HG03460 (cell line): ENCODE results near the gene PGBD5.

Experiments
- ATAC-seq: cut with Tn5 transposase; IDR thresholded peaks from one replicate; pipeline ENCODE4 v1.9.1; 2021; ENCODE audit not compliant: unreplicated experiment

Gene PGBD5

GRCh38 chr1:230398856-230399255, 27.3 kb downstream of the PGBD5 start:
- ATAC-seq = no peak

DNA sequence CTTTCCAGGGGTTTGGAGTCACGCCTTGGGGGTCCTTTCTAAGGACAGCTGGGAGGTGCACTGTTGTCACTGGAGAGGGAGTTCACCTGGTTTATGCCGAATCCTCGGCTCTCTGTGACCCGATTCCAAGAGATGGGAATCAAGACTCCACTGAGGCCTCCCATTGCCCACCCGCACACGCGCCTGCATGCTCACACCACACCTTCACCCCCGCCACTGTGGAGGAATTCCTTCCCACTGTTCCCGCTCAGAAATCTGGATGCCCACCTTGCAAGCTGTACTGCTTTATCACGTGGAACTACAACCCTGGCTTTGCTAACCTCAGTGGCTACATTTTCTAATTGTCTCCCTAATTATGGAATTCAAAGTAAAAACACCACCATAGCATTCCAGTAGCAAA, 29.2 kb downstream of the PGBD5 start:
- no peak for ATAC-seq

- no peak for ATAC-seq
Observed at GRCh38 chr1:230395932-230396331, 30.2 kb downstream of the PGBD5 start.

DNA sequence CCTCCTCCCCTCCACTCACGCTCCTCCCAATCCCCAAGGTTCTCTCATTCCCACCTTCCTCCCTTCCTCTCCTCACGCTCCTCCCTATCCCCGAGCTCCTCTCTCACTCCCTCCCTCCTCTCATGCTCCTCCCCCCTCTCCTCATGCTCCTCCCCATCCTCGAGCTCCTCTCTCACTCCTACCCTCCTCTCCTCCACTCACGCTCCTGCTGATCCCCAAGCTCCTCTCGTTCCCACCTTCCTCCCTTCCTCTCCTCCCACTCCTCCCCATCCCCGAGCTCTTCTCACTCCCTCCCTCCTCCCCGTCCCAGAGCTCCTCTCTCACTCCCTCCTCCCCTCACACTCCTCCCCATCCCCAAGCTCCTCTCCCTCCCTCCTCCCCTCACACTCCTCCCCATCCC, 31.4 kb downstream of the PGBD5 start:
- ATAC-seq = no peak

- no peak for ATAC-seq
Observed at GRCh38 chr1:230394134-230394533, 32.0 kb downstream of the PGBD5 start.

- ATAC-seq = no peak
Observed at GRCh38 chr1:230393722-230394121, 32.4 kb downstream of the PGBD5 start.

DNA sequence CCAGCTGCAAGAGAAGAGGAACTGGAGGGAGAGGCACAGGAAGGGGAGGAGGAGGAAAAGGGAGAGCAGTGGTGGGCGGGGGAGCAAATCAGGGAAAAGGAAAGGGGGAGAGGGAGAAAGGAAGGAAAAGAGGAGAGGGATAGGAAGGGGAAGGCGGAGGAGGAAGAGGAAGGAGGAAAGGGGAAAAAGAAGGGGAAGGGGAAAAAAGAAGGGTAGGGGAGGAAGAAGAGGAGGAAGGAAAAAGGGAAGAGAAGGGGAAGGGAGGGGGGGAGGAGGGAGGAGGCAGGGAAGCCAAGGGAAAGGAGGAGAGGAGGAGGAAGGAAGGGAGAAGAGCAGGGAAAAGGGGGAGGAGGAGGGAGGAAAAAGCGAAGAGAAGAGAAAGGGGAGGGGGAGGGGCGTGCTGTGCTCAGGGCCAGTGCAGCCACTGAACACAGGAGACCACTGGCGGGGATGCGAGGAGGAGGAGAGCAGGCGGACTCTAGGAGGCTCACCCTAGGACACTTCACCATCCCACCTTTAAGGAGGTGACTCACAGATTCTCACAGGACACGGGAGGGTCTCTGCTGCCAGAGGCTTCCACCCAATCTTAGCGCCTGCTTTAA, 33.1 kb downstream of the PGBD5 start:
- no peak for ATAC-seq

DNA sequence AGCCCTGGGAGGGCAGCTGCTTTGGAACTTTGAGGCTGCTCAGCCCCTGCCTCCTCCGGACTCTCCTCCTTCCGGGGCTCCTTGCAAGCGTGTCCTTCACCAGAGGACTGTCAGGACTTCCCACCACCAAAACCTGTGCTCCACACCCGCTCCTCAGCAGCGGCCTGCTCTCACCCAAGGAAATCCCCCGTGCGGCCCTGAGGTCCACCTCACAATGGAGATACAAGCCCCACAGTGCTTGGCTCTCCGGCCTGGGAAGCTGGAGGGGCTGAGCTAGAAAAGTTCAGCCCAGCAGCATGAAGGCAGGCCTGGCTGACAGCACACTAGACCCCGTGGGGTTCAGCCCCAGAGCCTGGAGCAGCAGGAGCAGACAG, 33.6 kb downstream of the PGBD5 start:
- no peak for ATAC-seq

DNA sequence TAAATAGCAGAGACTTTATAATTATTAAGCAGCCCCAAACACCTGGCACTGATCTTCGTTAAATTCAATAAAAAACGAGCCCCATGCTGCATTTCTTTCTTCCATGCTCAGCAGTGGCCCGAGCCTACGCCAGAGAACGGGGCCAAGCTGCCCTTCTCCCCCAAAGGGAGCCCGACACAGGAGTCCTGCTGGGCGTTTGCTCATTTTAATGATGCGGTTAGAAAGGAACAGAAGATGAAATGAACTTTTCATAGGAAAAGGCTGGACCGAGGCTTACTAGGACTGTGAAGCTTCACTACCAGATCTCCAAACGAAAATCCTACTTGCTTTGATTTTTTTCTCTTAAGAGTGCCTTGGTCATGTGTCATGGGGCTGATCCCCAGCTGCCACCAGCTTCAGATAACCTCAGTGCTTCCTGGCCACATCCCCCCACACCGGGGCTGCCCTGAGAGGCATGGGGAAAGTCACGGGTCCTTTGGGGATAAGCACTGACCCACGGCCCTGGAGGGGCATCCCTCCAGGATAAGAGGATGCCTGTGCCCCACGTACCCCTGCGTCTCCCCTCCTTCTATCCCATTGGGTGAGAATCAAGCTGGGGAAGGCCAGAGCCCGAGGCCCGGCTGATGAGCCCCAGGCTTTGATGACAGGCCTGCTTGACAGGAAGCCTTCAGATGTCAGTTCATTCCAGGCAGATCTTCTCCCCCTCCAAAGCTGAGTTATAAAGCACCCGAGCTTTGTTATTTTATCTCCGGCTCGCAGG, 34.2 kb downstream of the PGBD5 start:
- ATAC-seq = no peak

GRCh38 chr1:230390371-230390770, 35.8 kb downstream of the PGBD5 start:
- no peak for ATAC-seq

- no peak for ATAC-seq
Observed at GRCh38 chr1:230387876-230388275, 38.3 kb downstream of the PGBD5 start.

GRCh38 chr1:230387296-230387695, 38.8 kb downstream of the PGBD5 start:
- ATAC-seq = no peak

DNA sequence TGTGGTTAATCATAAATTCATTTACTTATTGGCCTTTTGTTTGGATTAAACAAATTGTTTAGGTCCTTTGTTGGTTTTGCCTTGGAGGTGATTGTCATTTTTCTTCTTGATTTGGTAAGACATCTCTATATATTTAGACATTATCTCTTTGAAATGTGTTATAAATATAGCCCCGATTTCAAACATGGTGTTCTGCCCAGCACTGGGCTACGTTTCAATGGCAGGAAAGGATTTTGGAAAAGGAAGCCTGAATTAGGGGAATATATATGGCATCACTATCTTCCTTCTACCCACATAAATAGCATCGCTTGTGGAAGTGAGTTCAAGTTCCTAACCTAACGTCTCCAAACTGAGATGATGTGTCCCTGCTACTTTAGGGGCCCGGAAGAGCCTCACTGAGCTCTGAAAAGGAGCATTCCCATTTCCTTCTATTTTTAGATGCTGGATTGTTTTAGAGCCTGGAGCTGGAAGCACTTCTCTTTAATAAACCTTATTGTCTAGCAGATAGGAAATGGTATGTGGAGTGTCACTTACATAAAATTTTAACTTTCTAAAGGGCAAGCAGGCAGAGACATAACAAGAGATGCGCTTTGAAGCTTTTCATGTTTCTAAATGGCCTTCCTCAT, 39.4 kb downstream of the PGBD5 start:
- ATAC-seq = no peak

DNA sequence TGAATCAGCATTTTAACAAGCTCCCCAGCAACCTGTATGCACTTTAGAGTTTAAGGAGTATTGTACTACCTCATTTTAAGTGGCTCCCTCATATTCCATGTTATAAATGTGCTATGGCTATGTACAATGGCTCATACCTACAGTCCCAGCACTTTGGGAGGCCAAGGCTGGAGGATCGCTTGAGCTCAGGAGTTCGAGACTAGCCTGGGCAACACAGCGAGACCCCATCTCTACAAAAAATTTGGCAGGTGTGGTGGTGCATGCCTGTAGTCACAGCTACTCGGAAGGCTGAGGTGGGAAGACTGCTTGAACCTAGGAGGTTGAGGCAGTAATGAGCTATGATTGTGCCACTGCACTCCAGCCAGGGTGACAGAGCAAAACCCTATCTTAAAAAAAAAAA, 40.2 kb downstream of the PGBD5 start:
- no peak for ATAC-seq

DNA sequence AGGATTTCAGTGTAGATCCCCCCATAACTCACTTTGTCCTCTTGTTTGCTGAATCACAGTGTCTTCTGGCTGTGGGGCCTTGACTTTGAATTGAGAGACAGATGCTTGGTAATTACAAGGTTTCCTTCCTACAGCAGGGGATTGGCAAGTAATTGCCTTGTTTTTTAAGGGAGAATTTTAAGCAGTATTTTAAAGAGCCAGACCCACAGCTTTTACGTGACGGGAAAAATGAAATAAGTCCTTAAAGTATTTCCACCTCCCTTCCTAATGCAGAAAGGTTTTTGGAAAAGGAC, 41.0 kb downstream of the PGBD5 start:
- ATAC-seq = no peak

GRCh38 chr1:230384380-230385157, 41.6 kb downstream of the PGBD5 start:
- ATAC-seq = no peak

DNA sequence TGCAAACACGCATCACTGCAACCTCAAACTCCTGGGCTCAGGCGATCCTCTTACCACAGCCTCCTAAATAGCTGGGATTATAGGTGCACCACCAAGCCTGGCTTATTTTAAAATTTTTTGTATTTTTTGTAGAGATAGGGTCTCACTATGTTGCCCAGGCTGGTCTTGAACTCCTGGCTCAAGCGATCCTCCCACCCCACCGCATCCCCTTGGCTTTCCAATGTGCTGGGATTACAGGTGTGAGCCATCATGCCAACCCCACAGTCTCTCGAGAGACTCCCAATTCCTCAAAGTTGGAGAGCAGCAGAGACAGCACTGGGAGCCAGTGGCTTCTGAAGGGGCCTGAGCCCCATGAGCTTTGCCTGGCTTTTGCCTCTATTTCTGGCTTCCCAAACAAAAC, 42.7 kb downstream of the PGBD5 start:
- ATAC-seq = no peak

DNA sequence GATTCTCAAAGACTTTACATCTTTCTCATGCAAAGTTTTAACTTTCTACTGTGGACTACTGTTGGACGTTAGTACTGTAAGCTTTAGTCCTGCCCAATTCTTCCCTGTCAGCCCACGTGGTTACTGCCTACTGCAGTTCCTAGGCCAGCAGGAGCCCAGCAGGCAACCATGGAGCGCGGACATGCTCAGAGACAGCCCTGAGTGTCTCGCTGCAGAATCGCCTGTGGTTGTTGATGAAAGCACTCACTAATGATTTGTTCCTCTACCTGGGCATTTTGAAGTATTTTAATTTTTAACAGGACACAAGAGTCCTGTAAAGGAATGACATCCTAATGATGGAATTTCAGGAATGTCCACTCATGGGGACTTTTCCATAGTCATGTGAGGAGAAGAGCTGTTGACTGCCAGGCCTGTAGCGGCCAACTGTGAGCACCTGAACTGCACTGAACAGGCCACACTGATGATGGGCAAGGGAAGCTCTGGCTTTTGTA, 44.1 kb downstream of the PGBD5 start:
- no peak for ATAC-seq

DNA sequence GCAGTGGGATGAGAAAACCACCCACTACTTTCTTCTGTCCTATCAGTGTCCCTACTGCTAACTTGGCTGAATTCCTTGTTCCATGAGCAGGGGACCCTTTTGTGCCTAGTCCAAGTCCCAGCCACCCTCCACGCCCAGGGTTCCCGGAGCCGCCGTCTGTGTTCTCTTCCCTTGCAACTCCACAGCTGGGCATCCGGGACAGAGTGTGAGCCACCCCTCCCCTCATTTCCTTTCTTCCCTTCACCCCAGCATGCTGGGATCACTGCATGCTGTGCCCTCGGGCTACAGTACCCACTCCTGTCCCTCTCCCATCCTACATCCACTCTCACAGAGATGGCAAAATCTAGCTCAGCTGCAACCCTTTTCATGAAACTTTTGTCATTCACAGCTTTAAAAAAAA, 44.5 kb downstream of the PGBD5 start:
- no peak for ATAC-seq

DNA sequence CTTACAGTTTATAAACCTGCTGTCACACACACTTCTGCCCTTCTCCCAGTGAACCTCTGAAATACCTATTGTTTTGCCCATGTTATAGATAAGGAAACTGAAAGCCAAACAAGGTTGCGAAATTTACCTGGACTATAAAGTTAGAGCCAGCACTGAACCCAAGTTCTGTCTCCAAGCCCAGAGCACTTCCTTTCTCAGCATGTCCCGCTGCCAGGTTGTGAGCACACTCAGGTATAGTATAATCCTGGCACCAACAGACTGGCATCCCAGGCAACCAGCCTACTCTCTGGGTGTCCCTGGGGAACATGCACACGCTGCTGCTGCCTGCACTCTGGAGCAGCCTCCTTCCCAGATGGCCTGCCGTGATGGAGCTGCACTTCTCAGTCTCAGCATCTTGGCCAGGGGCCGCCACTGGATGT, 45.1 kb downstream of the PGBD5 start:
- no peak for ATAC-seq

DNA sequence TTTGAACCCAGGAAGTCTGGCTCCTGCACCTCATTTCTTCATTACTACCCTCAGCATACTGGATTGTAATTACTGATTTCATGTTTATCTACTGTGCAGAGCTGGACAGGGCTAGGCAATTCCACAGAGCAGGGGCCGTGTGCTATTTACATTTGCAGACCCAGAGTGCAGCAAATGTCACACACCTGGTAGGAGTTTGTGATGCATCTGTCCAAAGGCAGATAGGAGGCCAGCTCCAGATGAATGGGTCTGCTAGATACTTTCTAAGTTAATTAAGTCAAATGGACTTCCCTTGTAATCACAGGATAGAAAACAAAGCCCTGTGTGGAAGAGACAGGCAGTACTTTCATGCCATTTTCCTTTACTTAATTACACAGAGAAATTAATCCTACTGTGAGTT, 46.2 kb downstream of the PGBD5 start:
- no peak for ATAC-seq

GRCh38 chr1:230379462-230379861, 46.7 kb downstream of the PGBD5 start:
- ATAC-seq = no peak
